Common myeloid progenitor, CD34-positive (primary cell): ENCODE data around the gene L3MBTL2.

Experiments
- CTCF ChIA-PET: fragments of 350-600 bp; sonication (Branson Sonifier 250); formaldehyde crosslinking; loops from one replicate; lab custom pipeline; 2021; ENCODE audit warnings: antibody characterized with exemption; lab: Charles Lee
- POLR2A ChIA-PET: fragments of 350-600 bp; sonication (Branson Sonifier 250); formaldehyde crosslinking; loops from one replicate; lab custom pipeline; 2021; ENCODE audit warnings: antibody characterized with exemption; lab: Charles Lee
- DNase-seq, 3 donors: peaks; one replicate each; pipeline versions ENCODE4 v3.0.0 to v3.0.0-alpha.2; 2013
- H3K27ac ChIP-seq, 2 experiments: 1 replicate in 1 of 2; 2 replicates in 1 of 2; pipeline ENCODE4 v1.7.0; 2013; ENCODE audit warnings: inconsistent platforms in 2 of 2, low read length in 2 of 2, mild to moderate bottlenecking in 2 of 2, low read depth in 1 of 2, moderate library complexity in 1 of 2; ENCODE audit not compliant: severe bottlenecking in 2 of 2, insufficient read depth in 1 of 2, poor library complexity in 1 of 2
- H3K27me3 ChIP-seq, 5 experiments: replicated peaks in 2 of 5; 1 replicate in 3 of 5; 2 replicates in 2 of 5; pipeline versions ENCODE4 v1.6.1 to v1.7.0; 2013; ENCODE audit warnings: low read length in 4 of 5, mild to moderate bottlenecking in 2 of 5, moderate library complexity in 2 of 5, inconsistent platforms in 1 of 5; ENCODE audit not compliant: insufficient read depth in 5 of 5, control insufficient read depth in 4 of 5
- H3K36me3 ChIP-seq, 4 experiments: 1 replicate in 2 of 4; 2 replicates in 2 of 4; pipeline versions ENCODE4 v1.6.1 to v1.7.0; 2013; ENCODE audit warnings: low read length in 3 of 4, control low read depth in 1 of 4, mild to moderate bottlenecking in 1 of 4; ENCODE audit not compliant: control insufficient read depth in 4 of 4, insufficient read depth in 4 of 4
- H3K4me1 ChIP-seq, 4 experiments: 1 replicate in 3 of 4; 2 replicates in 1 of 4; pipeline versions ENCODE4 v1.6.1 to v1.7.1; 2013; ENCODE audit warnings: low read length in 3 of 4, mild to moderate bottlenecking in 3 of 4, control low read depth in 1 of 4, inconsistent platforms in 1 of 4, moderate library complexity in 1 of 4; ENCODE audit not compliant: control insufficient read depth in 4 of 4, insufficient read depth in 4 of 4; ENCODE audit errors: control extremely low read depth in 1 of 4
- H3K4me3 ChIP-seq, 7 experiments: 1 replicate in 4 of 7; 2 replicates in 3 of 7; pipeline versions ENCODE4 v1.5.1 to v1.7.0; 2013; ENCODE audit warnings: mild to moderate bottlenecking in 7 of 7, low read length in 6 of 7, moderate library complexity in 6 of 7, inconsistent platforms in 2 of 7, low read depth in 2 of 7, control low read depth in 1 of 7; ENCODE audit not compliant: insufficient read depth in 4 of 7, control insufficient read depth in 1 of 7; ENCODE audit errors: extremely low read depth in 1 of 7
- H3K9me3 ChIP-seq, 5 experiments: 1 replicate in 4 of 5; 2 replicates in 1 of 5; pipeline versions ENCODE4 v1.6.1 to v1.7.1; 2013; ENCODE audit warnings: low read length in 4 of 5, mild to moderate bottlenecking in 2 of 5, inconsistent platforms in 1 of 5, low read depth in 1 of 5, moderate library complexity in 1 of 5; ENCODE audit not compliant: control insufficient read depth in 4 of 5, insufficient read depth in 2 of 5; ENCODE audit errors: control extremely low read depth in 1 of 5
- WGBS: methylation state at CpG from one replicate; pipeline ENCODE4 v1.1.5; 2013; ENCODE audit not compliant: insufficient coverage; 5-methylcytosine and 5-hydroxymethylcytosine counted together

Gene L3MBTL2

GRCh38 chr22:41263704-41264103 lies 58.6 kb downstream of the L3MBTL2 start:
- peaks cover 27 to 89% (median 68%) of the 10 kb centered on the region in 4 experiments for H3K36me3 ChIP-seq
- DNase-seq: no peak
- POLR2A ChIA-PET: interaction anchor here (0.8 kb wide), 1 partner anchor 33 kb away, joined by 10 read pairs; no protein-coding TSS in a partner anchor
- no peaks in the 10 kb centered on the region for H3K4me1 ChIP-seq
- CTCF ChIA-PET: interaction anchor here (1.1 kb wide), 1 partner anchor 12 kb away, joined by 3 read pairs; no protein-coding TSS in a partner anchor
- no peak overlapping the region for H3K27ac ChIP-seq
- no peaks in the 10 kb centered on the region for H3K9me3 ChIP-seq
- no peak overlapping the region for H3K4me3 ChIP-seq
- no peaks in the 10 kb centered on the region for H3K27me3 ChIP-seq
- WGBS: no CpG with 5 or more reads among the region's 2 CpGs

- no peak for DNase-seq
- no peak overlapping the region for H3K27ac ChIP-seq
- no peak overlapping the region for H3K4me3 ChIP-seq
- H3K27me3 ChIP-seq: no peaks in the 10 kb centered on the region
- no peaks in the 10 kb centered on the region for H3K4me1 ChIP-seq
- ChIA-PET POLR2A (no interaction called here), CTCF (interaction anchor here (0.8 to 1.1 kb wide), 2 partner anchors 11 to 51 kb away, joined by 3 read pairs; no protein-coding TSS in a partner anchor)
- no peaks in the 10 kb centered on the region for H3K9me3 ChIP-seq
- H3K36me3 ChIP-seq: peaks cover 28 to 88% (median 68%) of the 10 kb centered on the region in 4 experiments
- WGBS: 98% methylated on average over 14 of the region's 15 CpGs
Measured at GRCh38 chr22:41264408-41264941, 59.4 kb downstream of the L3MBTL2 start.

GRCh38 chr22:41267958-41268357 lies 62.8 kb downstream of the L3MBTL2 start:
- CTCF ChIA-PET: no interaction called here
- H3K36me3 ChIP-seq: peaks cover 23 to 79% (median 61%) of the 10 kb centered on the region in 4 experiments
- H3K27ac ChIP-seq: no peak overlapping the region
- 98% methylated on average over 16 of the region's 16 CpGs for WGBS
- no peak for DNase-seq
- no peaks in the 10 kb centered on the region for H3K4me1 ChIP-seq
- H3K4me3 ChIP-seq: no peak overlapping the region
- no peaks in the 10 kb centered on the region for H3K9me3 ChIP-seq
- POLR2A ChIA-PET: no interaction called here
- no peaks in the 10 kb centered on the region for H3K27me3 ChIP-seq

- H3K36me3 ChIP-seq: peaks cover 28 to 76% (median 55%) of the 10 kb centered on the region in 4 experiments
- CTCF ChIA-PET: interaction anchor here (2.5 kb wide), 1 partner anchor 9 kb away, joined by 12 read pairs; no protein-coding TSS in a partner anchor
Measured at GRCh38 chr22:41271787-41272186, 66.7 kb downstream of the L3MBTL2 start.

GRCh38 chr22:41273128-41273527 lies 68.0 kb downstream of the L3MBTL2 start:
- peaks cover 23 to 74% (median 53%) of the 10 kb centered on the region in 4 experiments for H3K36me3 ChIP-seq

More at GRCh38 chr22:41271787-41272186, 66.7 kb downstream of the L3MBTL2 start:
- H3K4me3 ChIP-seq: no peak overlapping the region
- H3K4me1 ChIP-seq: no peaks in the 10 kb centered on the region
- POLR2A ChIA-PET: no interaction called here
- WGBS: 98% methylated on average over 9 of the region's 9 CpGs
- no peak for DNase-seq
- no peaks in the 10 kb centered on the region for H3K9me3 ChIP-seq
- H3K27ac ChIP-seq: no peak overlapping the region
- no peaks in the 10 kb centered on the region for H3K27me3 ChIP-seq

GRCh38 chr22:41274856-41275255 lies 69.7 kb downstream of the L3MBTL2 start:
- Histone ChIP-seq H3K4me1 (no peaks in the 10 kb centered on the region), H3K4me3 (no peak overlapping the region), H3K27me3 (no peaks in the 10 kb centered on the region), H3K27ac (no peak overlapping the region), H3K9me3 (no peaks in the 10 kb centered on the region), H3K36me3 (peaks cover 26 to 74% (median 51%) of the 10 kb centered on the region in 4 experiments)
- whole genome bisulfite sequencing: 100% methylated on average over 1 of the region's 4 CpGs
- no peak for DNase-seq
- CTCF ChIA-PET: interaction anchor here (0.7 kb wide), 1 partner anchor 11 kb away, joined by 3 read pairs; no protein-coding TSS in a partner anchor
- POLR2A ChIA-PET: interaction anchor here (0.6 kb wide), 1 partner anchor 56 kb away, joined by 3 read pairs; no protein-coding TSS in a partner anchor

More at GRCh38 chr22:41273128-41273527, 68.0 kb downstream of the L3MBTL2 start:
- Histone ChIP-seq H3K4me3 (no peak overlapping the region), H3K27ac (no peak overlapping the region), H3K4me1 (no peaks in the 10 kb centered on the region), H3K9me3 (no peaks in the 10 kb centered on the region), H3K27me3 (no peaks in the 10 kb centered on the region)
- no peak for DNase-seq
- ChIA-PET CTCF (no interaction called here), POLR2A (interaction anchor here (1.1 kb wide), 1 partner anchor 13 kb away, joined by 4 read pairs; no protein-coding TSS in a partner anchor)
- 97% methylated on average over 7 of the region's 7 CpGs for WGBS

- ChIA-PET POLR2A (no interaction called here), CTCF (interaction anchor here (2.8 kb wide), 1 partner anchor 9 kb away, joined by 12 read pairs; no protein-coding TSS in a partner anchor)
- peaks cover 19 to 66% (median 42%) of the 10 kb centered on the region in 4 experiments for H3K36me3 ChIP-seq
- no peak overlapping the region for H3K27ac ChIP-seq
- DNase-seq: no peak
- 86% methylated on average over 3 of the region's 3 CpGs for WGBS
- peaks cover 1 to 7% (median 5%) of the 10 kb centered on the region in 4 experiments for H3K4me1 ChIP-seq
- no peaks in the 10 kb centered on the region for H3K9me3 ChIP-seq
- H3K4me3 ChIP-seq: no peak overlapping the region
- no peaks in the 10 kb centered on the region for H3K27me3 ChIP-seq
Measured at GRCh38 chr22:41280065-41280464, 75.0 kb downstream of the L3MBTL2 start.
